IMR-90 (cell line): ENCODE results near the gene RNF114. TPM values are rescaled to one million over a fixed set of nuclear protein-coding genes. Genes with fewer than 3 reads are reported as not detected.

Experiments used
- ATAC-seq: fragments of 200-7000 bp; cut with Tn5 transposase; 2 replicates; pipeline ENCODE4 v1.9.1; 2020; ENCODE audit warnings: low read depth, mild to moderate bottlenecking, moderate library complexity
- BruUV-seq: library from RNA; stranded (reverse); fragments of 400-500 nt; replicated peaks from 2 replicates; lab custom pipeline; 2021; lab: Mats Ljungman, UMichigan
- CTCF ChIA-PET: fragments of 300-600 bp; formaldehyde crosslinking; extraction: SDS; loops from one replicate; lab custom pipeline; 2021; ENCODE audit warnings: antibody characterized with exemption; lab: Yijun Ruan, JAX
- POLR2A ChIA-PET: fragments of 300-600 bp; sonication (Branson Sonifier 250); formaldehyde crosslinking; loops from one replicate; lab custom pipeline; 2022; ENCODE audit warnings: antibody characterized with exemption; ENCODE audit not compliant: unreplicated experiment; lab: Charles Lee
- DNase-seq: peaks from one replicate; pipeline ENCODE4 v3.0.0; 2013
- H2AFZ ChIP-seq: replicated peaks from 2 replicates; pipeline ENCODE3; 2013; ENCODE audit warnings: low read length, mild to moderate bottlenecking; ENCODE audit not compliant: poor library complexity
- H2AK5ac ChIP-seq: 2 replicates; pipeline ENCODE4 v1.6.1; 2013; ENCODE audit warnings: low read depth, low read length, inconsistent platforms
- H2AK9ac ChIP-seq: replicated peaks from 2 replicates; pipeline ENCODE3; 2013; ENCODE audit warnings: mild to moderate bottlenecking, low read depth, low read length, moderate library complexity; ENCODE audit not compliant: poor library complexity
- H2BK120ac ChIP-seq: 2 replicates; pipeline ENCODE4 v1.6.1; 2013; ENCODE audit warnings: low read depth, low read length, inconsistent platforms
- H2BK15ac ChIP-seq: 3 replicates; pipeline ENCODE4 v1.6.1; 2013; ENCODE audit warnings: low read depth, low read length, inconsistent platforms
- H2BK20ac ChIP-seq: 2 replicates; pipeline ENCODE4 v1.6.1; 2013; ENCODE audit warnings: low read depth, mild to moderate bottlenecking, inconsistent platforms, low read length, moderate library complexity
- H2BK5ac ChIP-seq: 2 replicates; pipeline ENCODE4 v1.6.1; 2013; ENCODE audit warnings: mild to moderate bottlenecking, low read depth, low read length, inconsistent platforms; ENCODE audit not compliant: poor library complexity, severe bottlenecking
- H3K14ac ChIP-seq: replicated peaks from 2 replicates; pipeline ENCODE4 v1.6.1; 2013; ENCODE audit warnings: low read depth, low read length, inconsistent platforms
- H3K18ac ChIP-seq: 2 replicates; pipeline ENCODE4 v1.6.1; 2013; ENCODE audit warnings: low read depth, low read length, control low read depth
- H3K23ac ChIP-seq: 2 replicates; pipeline ENCODE4 v1.6.1; 2013; ENCODE audit warnings: low read depth, low read length, inconsistent platforms
- H3K27ac ChIP-seq: 2 replicates; pipeline ENCODE4 v1.5.1; 2013; ENCODE audit warnings: mild to moderate bottlenecking, control low read depth, low read length; ENCODE audit not compliant: insufficient read depth
- H3K27me3 ChIP-seq: 2 replicates; pipeline ENCODE4 v1.6.1; 2013; ENCODE audit warnings: low read length; ENCODE audit not compliant: control insufficient read depth, insufficient read depth
- H3K36me3 ChIP-seq: 2 replicates; pipeline ENCODE4 v1.6.1; 2013; ENCODE audit warnings: low read length, mixed read lengths; ENCODE audit not compliant: control insufficient read depth, insufficient read depth
- H3K4ac ChIP-seq: 2 replicates; pipeline ENCODE4 v1.6.1; 2013; ENCODE audit warnings: low read depth, low read length, inconsistent platforms
- H3K4me1 ChIP-seq: 2 replicates; pipeline ENCODE4 v1.6.1; 2013; ENCODE audit warnings: low read length, mixed read lengths; ENCODE audit not compliant: control insufficient read depth, insufficient read depth
- H3K4me2 ChIP-seq: 2 replicates; pipeline ENCODE4 v1.6.1; 2013; ENCODE audit warnings: low read depth, mild to moderate bottlenecking, control low read depth, low read length, moderate library complexity
- H3K4me3 ChIP-seq: 2 replicates; pipeline ENCODE4 v1.5.1; 2013; ENCODE audit warnings: low read depth, mild to moderate bottlenecking, control low read depth, low read length, moderate library complexity; ENCODE audit not compliant: insufficient read depth
- H3K56ac ChIP-seq: 2 replicates; pipeline ENCODE4 v1.6.1; 2013; ENCODE audit warnings: low read length, inconsistent platforms; ENCODE audit not compliant: insufficient read depth; ENCODE audit errors: extremely low read depth
- H3K79me1 ChIP-seq, 2 experiments: 2 replicates each; pipeline ENCODE4 v1.6.1; 2013; ENCODE audit warnings: low read length in 2 of 2, inconsistent platforms in 1 of 2, low read depth in 1 of 2
- H3K9ac ChIP-seq: 2 replicates; pipeline ENCODE4 v1.6.1; 2013; ENCODE audit warnings: low read depth, low read length, control low read depth
- H3K9me1 ChIP-seq: 2 replicates; pipeline ENCODE4 v1.6.1; 2013; ENCODE audit warnings: low read length, inconsistent platforms; ENCODE audit not compliant: insufficient read depth
- H3K9me3 ChIP-seq: 2 replicates; pipeline ENCODE4 v1.6.1; 2013; ENCODE audit warnings: low read length; ENCODE audit not compliant: control insufficient read depth, insufficient read depth
- H4K20me1 ChIP-seq: 2 replicates; pipeline ENCODE4 v1.6.1; 2013; ENCODE audit warnings: low read length, inconsistent platforms; ENCODE audit not compliant: insufficient read depth
- H4K5ac ChIP-seq: 2 replicates; pipeline ENCODE4 v1.6.1; 2013; ENCODE audit warnings: mild to moderate bottlenecking, low read depth, low read length, control low read depth
- H4K8ac ChIP-seq, 2 experiments: 2 replicates each; pipeline ENCODE4 v1.6.1; 2013; ENCODE audit warnings: low read depth in 2 of 2, low read length in 2 of 2, control low read depth in 1 of 2, inconsistent platforms in 1 of 2
- H4K91ac ChIP-seq: 2 replicates; pipeline ENCODE4 v1.6.1; 2013; ENCODE audit warnings: low read depth, low read length, inconsistent platforms; ENCODE audit not compliant: insufficient read depth
- BHLHE40 ChIP-seq: fragments of 150-350 bp; IDR thresholded peaks from 2 replicates; pipeline ENCODE4 v1.6.1; 2016; ENCODE audit warnings: mild to moderate bottlenecking, low read depth, low read length
- CEBPB ChIP-seq: IDR thresholded peaks from 2 replicates; pipeline ENCODE4 v1.6.1; 2012; ENCODE audit warnings: low read depth, low read length, improper control_type of control experiment
- CHD1 ChIP-seq: IDR thresholded peaks from 2 replicates; pipeline ENCODE4 v1.6.1; 2012; ENCODE audit warnings: low read depth, low read length, improper control_type of control experiment
- FOS ChIP-seq: fragments of 150-350 bp; IDR thresholded peaks from 2 replicates; pipeline ENCODE4 v1.6.1; 2016; ENCODE audit warnings: low read depth, low read length
- MAFK ChIP-seq: IDR thresholded peaks from 2 replicates; pipeline ENCODE4 v1.6.1; 2012; ENCODE audit warnings: low read depth, low read length, improper control_type of control experiment
- MAZ ChIP-seq: IDR thresholded peaks from 2 replicates; pipeline ENCODE4 v1.6.1; 2012; ENCODE audit warnings: low read depth, mild to moderate bottlenecking, low read length, improper control_type of control experiment, moderate library complexity, borderline replicate concordance
- MXI1 ChIP-seq: IDR thresholded peaks from 2 replicates; pipeline ENCODE4 v1.6.1; 2012; ENCODE audit warnings: low read depth, mild to moderate bottlenecking, low read length, moderate library complexity, borderline replicate concordance
- NFE2L2 ChIP-seq: fragments of 150-350 bp; IDR thresholded peaks from 2 replicates; pipeline ENCODE4 v1.6.1; 2016; ENCODE audit warnings: low read depth, mild to moderate bottlenecking, low read length
- POLR2A ChIP-seq: IDR thresholded peaks from 2 replicates; pipeline ENCODE4 v1.6.1; 2012; ENCODE audit warnings: mild to moderate bottlenecking, low read depth, low read length
- RAD21 ChIP-seq: IDR thresholded peaks from 2 replicates; pipeline ENCODE4 v1.6.1; 2012; ENCODE audit warnings: low read length, improper control_type of control experiment
- RFX5 ChIP-seq: IDR thresholded peaks from 2 replicates; pipeline ENCODE4 v1.8.0; 2012; ENCODE audit warnings: low read depth, mild to moderate bottlenecking, low read length, moderate library complexity
- SMC3 ChIP-seq: fragments of 150-350 bp; IDR thresholded peaks from 2 replicates; pipeline ENCODE4 v1.6.1; 2016; ENCODE audit warnings: low read depth, mild to moderate bottlenecking, antibody characterized with exemption, low read length, moderate library complexity
- USF2 ChIP-seq: fragments of 150-350 bp; IDR thresholded peaks from 2 replicates; pipeline ENCODE4 v1.6.1; 2017; ENCODE audit warnings: mild to moderate bottlenecking, antibody characterized with exemption, low read length, low read depth
- WGBS, 2 experiments: methylation state at CpG; one replicate each; pipeline versions ENCODE4 v1.1.5 to v1.1.7; 2013; ENCODE audit warnings: missing lambda C conversion rate in 2 of 2; ENCODE audit not compliant: insufficient read length in 1 of 2; ENCODE audit errors: extremely low coverage in 2 of 2; 5-methylcytosine and 5-hydroxymethylcytosine counted together
- dilution Hi-C: fragments of 300-500 bp; cut with HindIII; formaldehyde crosslinking; loops from one replicate; pipeline ENCODE4 v1.14.3; 2018; ENCODE audit warnings: low sequenced_read_pairs; ENCODE audit not compliant: unreplicated experiment
- in situ Hi-C: fragments of 300-500 bp; cut with MboI; formaldehyde crosslinking; loops from 3 replicates; pipeline ENCODE4 v1.14.3; 2019; ENCODE audit warnings: low sequenced_read_pairs, inconsistent platforms, mixed read lengths
- intact Hi-C: fragments of 100-400 bp; cut with micrococcal nuclease; formaldehyde crosslinking; loops from 2 replicates; pipeline ENCODE4 v1.10.0; 2022
- polyA plus RNA-seq, 3 experiments: library from polyadenylated mRNA; depleted of rRNA; stranded (reverse); fragments of >200 nt; gene quantifications; 2 replicates each; pipeline ENCODE4 v1.2.3, GENCODE V29; 2012; ENCODE audit warnings: low replicate concordance in 1 of 3
- total RNA-seq: library from RNA; depleted of rRNA; stranded (reverse); fragments of >200 nt; gene quantifications from 2 replicates; pipeline ENCODE4 v1.2.3, GENCODE V29; 2012

The RNF114 gene
- total and polyA plus RNA-seq, 2 of the 4 experiments (the other 2 are of a cell fraction) = 44.6 to 62.3 TPM

- POLR2A ChIA-PET = no interaction called here
- Histone ChIP-seq H4K20me1 (no peaks in the 10 kb centered on the region), H3K4me1 (no peaks in the 10 kb centered on the region), H2AFZ (no peak overlapping the region), H2BK20ac (no peak overlapping the region), H3K4me2 (no peak overlapping the region), H4K8ac (no peak overlapping the region), H3K56ac (no peak overlapping the region), H3K27ac (no peak overlapping the region), H3K9me3 (no peaks in the 10 kb centered on the region), H2BK5ac (no peak overlapping the region), H3K27me3 (no peaks in the 10 kb centered on the region), H2AK9ac (no peak overlapping the region), H3K23ac (no peak overlapping the region), H3K9me1 (no peaks in the 10 kb centered on the region), H3K9ac (no peak overlapping the region), H3K4me3 (no peak overlapping the region), H2BK120ac (no peak overlapping the region), H3K14ac (no peak overlapping the region), H2AK5ac (no peak overlapping the region), H2BK15ac (no peak overlapping the region), H3K79me1 (no peaks in the 10 kb centered on the region), H4K91ac (no peak overlapping the region), H3K4ac (no peak overlapping the region), H3K18ac (no peak overlapping the region), H3K36me3 (no peaks in the 10 kb centered on the region), H4K5ac (no peak overlapping the region)
- intact Hi-C loops = no loop called here
- WGBS, 2 experiments = 75% methylated on average over 1 of the region's 4 CpGs; no CpG with 5 or more reads in 1 of the 2 experiments
- CTCF ChIA-PET = no interaction called here
- TF ChIP-seq BHLHE40 (no peak), USF2 (no peak), NFE2L2 (no peak), MAFK (no peak), POLR2A (no peak), RFX5 (no peak), FOS (no peak), CHD1 (no peak), SMC3 (no peak), CEBPB (no peak), RAD21 (no peak), MXI1 (no peak), MAZ (no peak)
- dilution Hi-C loops = no loop called here
- in situ Hi-C loops = no loop called here
- no TSS peak for BruUV-seq
- no peak for ATAC-seq
- DNase-seq = no peak
Measured at GRCh38 chr20:49924247-49924646, 11.9 kb upstream of the RNF114 start.
